ENCODE results near the gene TCL1A. TPM values are rescaled to one million over a fixed set of nuclear protein-coding genes. Genes with fewer than 3 reads are reported as not detected.
A peak's percentile ranks its signal among the peaks of the same experiment; 100 is the strongest.
"Not testable (repeated sequence)": the region's sequence is repeated elsewhere in the genome, so short reads cannot be mapped to it uniquely, and the experiment has no call there.

TCL1A gene
- total RNA-seq, 1 donor from 2014 or later: not detected

DNA sequence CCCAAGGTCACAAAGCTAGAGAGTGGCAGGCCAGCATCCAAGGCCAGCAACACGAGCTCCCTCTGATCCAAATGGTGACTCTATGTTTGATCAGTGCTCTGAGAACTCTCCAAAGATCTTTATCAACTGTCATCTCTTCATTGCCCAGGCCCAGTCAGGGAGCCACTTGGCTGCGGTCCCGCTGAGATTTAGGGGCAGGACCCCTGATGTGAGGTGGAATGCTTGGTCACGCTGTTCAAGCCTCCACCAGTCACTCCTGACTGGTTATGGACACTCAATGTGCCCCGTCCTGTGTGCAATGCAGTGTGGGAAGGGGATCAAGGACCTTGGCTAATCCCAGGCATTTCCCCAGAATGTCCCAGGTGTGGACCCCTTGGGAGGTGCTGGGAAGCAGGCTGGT lies 47.5 kb downstream of the TCL1A start:
- no peak overlapping the region for H3K4me3 Mint-ChIP-seq
- H3K27ac Mint-ChIP-seq (ENCODE audit: unreplicated experiment): peak overlapping the region; percentile 72
- no peaks in the 10 kb centered on the region for H3K9me3 Mint-ChIP-seq
- no peak for DNase-seq (ENCODE audit: low read depth, low spot score)
- TF ChIP-seq CTCF (conservative IDR thresholded peaks at IDR 0.05): no peak
- no peaks in the 10 kb centered on the region for H3K27me3 Mint-ChIP-seq (ENCODE audit: low read depth)
- H3K36me3 Mint-ChIP-seq (ENCODE audit: low read depth): no peaks in the 10 kb centered on the region
- H3K4me1 Mint-ChIP-seq: peaks cover 28% of the 10 kb centered on the region

- DNase-seq (ENCODE audit: low read depth, low spot score): peak; percentile 18
- not testable (repeated sequence) for H3K4me3 Mint-ChIP-seq; H3K27me3 Mint-ChIP-seq (ENCODE audit: low read depth); H3K9me3 Mint-ChIP-seq; H3K36me3 Mint-ChIP-seq (ENCODE audit: low read depth)
- Mint-ChIP-seq H3K27ac (ENCODE audit: unreplicated experiment) (peak overlapping the region; percentile 29), H3K4me1 (peaks cover 37% of the 10 kb centered on the region)
Measured at GRCh38 chr14:95665530-95665929, 48.4 kb downstream of the TCL1A start.

DNA sequence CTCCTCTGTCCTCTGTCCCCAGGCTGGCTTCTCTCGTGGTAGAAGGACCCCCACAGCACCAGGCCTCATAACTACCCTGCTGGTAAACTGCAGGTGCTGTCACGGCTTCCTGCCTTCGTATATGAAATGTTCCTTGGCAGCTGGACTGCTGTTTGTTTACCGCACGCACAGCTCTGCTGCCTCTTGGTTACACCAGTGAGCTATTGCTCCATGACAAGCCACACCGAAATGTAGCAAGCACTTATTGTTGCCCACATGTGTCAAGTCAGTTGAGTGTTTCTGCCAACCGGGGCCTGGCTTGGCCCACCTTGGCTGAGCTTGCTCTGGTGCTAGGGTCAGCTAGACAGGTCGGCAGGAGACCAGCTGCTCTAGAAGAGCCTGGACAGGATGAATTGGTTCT lies 49.4 kb downstream of the TCL1A start:
- Mint-ChIP-seq H3K36me3 (ENCODE audit: low read depth) (no peaks in the 10 kb centered on the region), H3K4me1 (peaks cover 37% of the 10 kb centered on the region), H3K27ac (ENCODE audit: unreplicated experiment) (no peak overlapping the region), H3K4me3 (no peak overlapping the region), H3K27me3 (ENCODE audit: low read depth) (peaks cover 2% of the 10 kb centered on the region), H3K9me3 (no peaks in the 10 kb centered on the region)
- DNase-seq (ENCODE audit: low read depth, low spot score): no peak
- no peak for TF ChIP-seq CTCF (conservative IDR thresholded peaks at IDR 0.05)

DNA sequence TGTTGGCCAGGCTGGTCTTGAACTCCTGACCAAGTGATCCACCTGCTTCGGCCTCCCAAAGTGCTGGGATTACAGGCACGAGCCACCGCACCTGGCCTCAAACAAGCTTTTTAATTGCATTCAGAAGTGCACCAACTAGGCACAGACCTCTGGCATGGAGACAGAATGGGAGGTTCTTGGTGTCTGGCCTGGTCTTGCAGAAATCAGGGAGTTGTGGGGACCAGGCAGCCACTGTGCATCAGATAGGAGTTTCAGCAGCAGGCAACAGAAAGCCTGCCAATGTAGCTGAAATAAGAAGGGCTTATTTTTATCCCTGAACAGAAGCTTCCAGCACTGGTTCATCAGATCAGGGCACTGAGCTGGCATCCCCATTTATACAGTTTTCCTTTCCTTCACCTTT lies 49.9 kb downstream of the TCL1A start:
- no peak for TF ChIP-seq CTCF (conservative IDR thresholded peaks at IDR 0.05)
- no peak overlapping the region for H3K27ac Mint-ChIP-seq (ENCODE audit: unreplicated experiment)
- H3K4me3 Mint-ChIP-seq: no peak overlapping the region
- H3K9me3 Mint-ChIP-seq: no peaks in the 10 kb centered on the region
- no peaks in the 10 kb centered on the region for H3K36me3 Mint-ChIP-seq (ENCODE audit: low read depth)
- H3K4me1 Mint-ChIP-seq: peaks cover 37% of the 10 kb centered on the region
- H3K27me3 Mint-ChIP-seq (ENCODE audit: low read depth): peaks cover 2% of the 10 kb centered on the region
- no peak for DNase-seq (ENCODE audit: low read depth, low spot score)

DNA sequence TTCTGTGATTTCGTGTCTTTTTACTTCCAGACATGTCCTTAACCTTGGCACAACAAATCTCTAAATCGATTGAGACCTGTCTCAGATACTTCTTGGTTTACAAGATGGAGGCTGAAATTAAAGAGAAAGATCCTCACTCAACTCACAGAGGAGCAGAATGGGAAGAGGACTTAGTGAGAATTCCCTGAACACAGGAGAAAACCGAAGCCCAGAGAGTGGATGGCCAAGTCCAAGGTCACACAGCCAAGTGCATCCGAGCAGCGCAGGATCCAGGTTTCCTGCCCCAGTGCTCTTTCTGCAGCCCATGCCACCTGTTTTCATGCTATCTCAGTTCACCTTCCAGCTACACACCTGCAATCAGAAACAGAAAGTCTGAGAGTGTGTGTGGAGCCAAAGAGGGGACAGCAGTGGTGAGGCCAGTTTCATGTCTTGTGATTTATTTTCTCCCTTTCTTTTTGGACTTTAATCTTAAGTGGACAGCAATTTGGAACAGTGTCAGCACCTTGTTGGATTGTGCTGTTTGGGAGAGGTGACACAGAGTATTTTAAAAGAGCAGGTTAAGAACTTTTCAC lies 50.6 kb downstream of the TCL1A start:
- H3K4me3 Mint-ChIP-seq: no peak overlapping the region
- H3K36me3 Mint-ChIP-seq (ENCODE audit: low read depth): no peaks in the 10 kb centered on the region
- peaks cover 35% of the 10 kb centered on the region for H3K4me1 Mint-ChIP-seq
- TF ChIP-seq CTCF (conservative IDR thresholded peaks at IDR 0.05): no peak
- DNase-seq (ENCODE audit: low read depth, low spot score): no peak
- no peaks in the 10 kb centered on the region for H3K9me3 Mint-ChIP-seq
- peaks cover 2% of the 10 kb centered on the region for H3K27me3 Mint-ChIP-seq (ENCODE audit: low read depth)
- no peak overlapping the region for H3K27ac Mint-ChIP-seq (ENCODE audit: unreplicated experiment)

- H3K27ac Mint-ChIP-seq (ENCODE audit: unreplicated experiment): no peak overlapping the region
Measured at GRCh38 chr14:95662376-95663186, 51.3 kb downstream of the TCL1A start.

More at GRCh38 chr14:95662376-95663186, 51.3 kb downstream of the TCL1A start:
- Mint-ChIP-seq H3K4me1 (peaks cover 30% of the 10 kb centered on the region), H3K4me3 (no peak overlapping the region), H3K9me3 (no peaks in the 10 kb centered on the region), H3K36me3 (ENCODE audit: low read depth) (no peaks in the 10 kb centered on the region), H3K27me3 (ENCODE audit: low read depth) (peaks cover 2% of the 10 kb centered on the region)
- no peak for DNase-seq (ENCODE audit: low read depth, low spot score)
- TF ChIP-seq CTCF (conservative IDR thresholded peaks at IDR 0.05): no peak
